AG20443 (cell line): ENCODE data around the gene CMIP.
A peak's percentile ranks its signal among the peaks of the same experiment; 100 is the strongest.

Experiments
- DNase-seq: peaks from one replicate; pipeline ENCODE4 v3.0.0; 2012; ENCODE audit warnings: low spot score, mixed read lengths

CMIP gene

DNA sequence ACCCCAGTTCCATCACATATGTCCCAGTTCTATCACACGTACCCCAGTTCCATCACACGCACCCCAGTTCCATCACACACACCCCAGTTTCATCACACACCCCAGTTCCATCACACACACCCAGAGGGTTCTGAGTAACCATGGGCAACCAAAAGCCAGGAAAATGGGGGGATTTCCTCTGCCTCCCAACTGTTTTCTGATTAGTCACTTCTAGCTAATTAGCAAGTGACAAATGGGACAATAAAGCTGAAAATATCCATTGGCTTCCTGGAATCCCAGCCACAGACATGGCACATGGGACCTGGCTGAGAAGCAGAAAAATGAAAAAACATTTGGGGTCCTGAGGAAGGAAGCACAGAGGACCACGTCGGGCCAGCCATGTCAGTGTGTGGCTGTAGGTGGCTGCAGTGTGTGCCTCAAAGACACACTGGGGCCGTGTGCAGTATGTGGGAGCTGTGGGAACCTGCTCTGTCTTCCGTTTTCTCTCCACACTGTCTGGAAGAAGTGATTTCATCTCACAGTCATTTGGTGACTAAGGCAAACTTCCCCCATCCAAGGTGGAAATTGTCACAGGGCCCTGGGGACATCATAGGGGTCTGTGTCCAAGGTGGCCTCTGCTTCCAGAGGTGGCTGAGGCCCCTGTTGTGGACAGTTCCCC lies 106.7 kb downstream of the CMIP start:
- peak; percentile 77 for DNase-seq

DNA sequence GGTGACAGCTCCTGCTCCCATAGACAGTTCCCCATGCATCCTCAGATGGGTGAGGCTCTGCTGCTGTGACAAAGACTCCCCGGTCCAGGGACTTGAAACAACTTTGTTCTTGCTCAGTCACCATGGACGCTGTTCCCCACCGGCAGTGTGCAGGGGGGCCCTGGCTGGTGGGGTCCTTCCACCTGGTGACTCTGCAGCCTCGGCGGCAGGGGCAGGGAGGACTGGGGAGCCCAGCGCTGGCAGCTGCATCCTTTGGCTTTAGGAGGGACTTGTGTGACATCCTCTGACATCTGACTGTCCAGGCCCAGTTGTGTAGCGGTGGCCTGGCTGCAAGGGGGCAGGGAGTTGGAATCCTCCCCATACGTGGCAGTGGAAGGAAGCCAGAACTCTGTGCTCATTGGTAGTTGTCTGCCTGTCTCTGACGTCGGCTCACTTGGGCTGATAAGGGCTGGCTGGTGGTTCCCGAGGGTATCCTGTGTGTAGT lies 107.3 kb downstream of the CMIP start:
- DNase-seq: peak; percentile 29

DNA sequence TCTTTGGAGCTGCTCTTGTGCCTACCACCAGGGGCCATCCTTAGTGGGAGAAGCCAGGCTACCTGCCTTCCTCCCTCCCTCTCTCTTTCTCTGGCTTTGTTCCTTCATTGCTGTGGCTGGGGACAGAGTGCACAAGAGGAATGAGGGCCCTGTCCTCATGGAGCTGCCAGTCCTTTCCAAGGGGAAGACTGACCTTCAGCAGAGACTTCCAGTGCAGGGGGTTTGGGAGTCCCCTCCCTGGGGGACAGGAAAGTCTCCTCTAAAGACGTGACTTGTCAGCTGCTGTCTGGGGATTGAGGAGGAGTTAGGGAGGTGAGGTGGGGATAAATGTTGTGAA lies 108.1 kb downstream of the CMIP start:
- DNase-seq: no peak

- DNase-seq: peak; percentile 72
Observed at GRCh38 chr16:81553080-81553813, 108.6 kb downstream of the CMIP start.

DNA sequence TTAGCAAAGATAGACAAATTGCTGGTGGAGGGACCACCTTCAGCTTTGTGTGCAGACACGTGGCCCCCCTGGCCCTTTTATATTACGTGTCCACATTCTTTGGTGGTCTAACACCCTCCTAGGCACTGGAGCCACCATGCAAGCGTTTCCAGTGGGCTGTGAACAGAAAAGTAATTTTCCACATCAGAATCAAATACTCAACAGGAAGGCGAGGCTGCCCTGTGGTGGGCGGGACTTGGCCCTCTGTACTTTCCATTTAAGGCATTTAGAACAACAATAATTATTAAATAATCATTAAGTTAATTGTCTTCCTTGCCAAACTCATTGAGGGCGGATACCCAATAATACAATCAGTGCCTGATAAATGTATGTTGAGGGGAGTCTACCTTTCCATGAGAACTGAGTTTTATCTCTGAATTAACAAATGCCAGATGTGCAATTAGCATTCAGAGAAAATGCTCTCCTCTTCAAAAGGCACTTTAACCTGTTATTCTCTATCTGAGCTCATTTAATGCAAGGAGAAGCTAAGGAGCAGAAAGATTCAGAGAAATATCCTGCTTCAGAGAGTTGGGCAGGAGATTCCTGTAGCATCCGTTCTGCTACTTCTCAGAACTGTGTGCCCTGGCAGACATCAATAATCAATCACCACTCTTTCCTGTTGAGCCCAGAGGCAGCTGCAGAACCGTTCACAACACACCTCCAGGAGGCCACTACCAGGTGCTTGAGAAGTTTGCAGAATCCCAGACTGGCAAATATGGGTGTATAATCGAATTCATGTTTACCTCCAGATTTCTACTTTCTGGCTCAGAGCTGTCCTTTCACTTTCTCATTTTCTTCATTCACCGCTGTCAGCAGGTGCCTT lies 109.4 kb downstream of the CMIP start:
- DNase-seq: no peak

- no peak for DNase-seq
Observed at GRCh38 chr16:81554979-81555378, 110.4 kb downstream of the CMIP start.

DNA sequence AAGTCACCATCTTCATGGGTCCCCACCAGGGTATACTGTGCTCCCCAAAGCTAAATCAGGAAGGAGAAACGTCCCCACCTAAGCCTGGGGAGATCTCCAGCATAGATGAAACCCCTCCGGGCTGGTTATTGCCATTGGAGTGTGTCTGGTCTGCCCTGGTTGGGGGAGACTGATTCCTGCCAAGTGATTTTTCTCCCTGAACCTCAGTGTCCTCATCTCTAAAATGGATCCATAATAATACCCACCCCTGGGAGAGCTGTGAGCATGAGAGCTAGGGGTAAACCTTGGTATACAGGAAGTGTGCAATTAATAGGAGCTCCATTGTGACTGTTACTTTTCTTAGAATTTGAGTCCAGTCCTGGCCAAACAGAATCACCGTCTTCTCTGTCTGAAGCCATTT lies 111.1 kb downstream of the CMIP start:
- no peak for DNase-seq

DNA sequence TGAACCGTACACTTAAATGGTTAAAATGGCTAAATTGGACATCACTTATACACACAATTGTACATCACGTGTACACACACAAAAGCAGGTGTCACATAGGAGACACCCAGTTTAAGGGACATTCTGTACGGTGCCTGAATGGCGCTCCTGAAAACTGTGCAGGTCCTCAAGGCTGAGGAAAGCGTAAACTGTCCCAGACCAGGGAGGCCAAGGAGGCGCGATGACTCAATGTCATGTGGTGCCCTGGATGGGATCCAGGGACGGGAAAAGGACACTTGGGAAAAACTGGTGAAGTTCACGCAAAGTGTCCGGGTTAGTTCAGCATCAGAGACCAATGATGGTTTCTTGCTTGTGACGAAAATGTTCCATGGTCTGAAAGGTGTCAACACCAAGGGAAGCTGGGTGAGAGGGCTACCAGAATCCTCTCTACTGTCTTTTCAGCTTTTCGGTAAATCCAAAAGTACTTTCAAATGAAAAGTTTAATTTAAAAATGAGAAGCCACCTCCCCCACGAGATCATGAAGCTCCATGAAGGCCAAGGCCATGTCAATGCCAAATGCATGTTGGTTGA lies 112.2 kb downstream of the CMIP start:
- peak; percentile 72 for DNase-seq

DNA sequence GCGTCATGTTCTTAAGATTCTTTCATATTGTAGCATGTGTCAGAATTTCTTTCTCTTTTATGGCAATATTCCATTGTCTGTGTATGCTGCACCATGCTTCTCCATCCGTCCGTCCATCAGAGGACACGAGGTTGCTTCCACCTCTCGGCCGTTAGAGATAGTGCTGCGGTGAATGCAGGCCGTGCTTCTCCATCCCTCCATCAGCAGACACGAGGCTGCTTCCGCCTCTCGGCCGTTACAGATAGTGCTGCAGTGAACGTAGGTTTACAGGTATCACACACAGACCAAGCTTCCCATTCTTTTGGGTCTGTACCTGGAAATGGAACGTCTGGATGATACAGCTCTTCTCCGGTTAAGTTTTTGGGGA lies 113.5 kb downstream of the CMIP start:
- DNase-seq: no peak

GRCh38 chr16:81558444-81559175 lies 114.0 kb downstream of the CMIP start:
- DNase-seq: no peak

DNA sequence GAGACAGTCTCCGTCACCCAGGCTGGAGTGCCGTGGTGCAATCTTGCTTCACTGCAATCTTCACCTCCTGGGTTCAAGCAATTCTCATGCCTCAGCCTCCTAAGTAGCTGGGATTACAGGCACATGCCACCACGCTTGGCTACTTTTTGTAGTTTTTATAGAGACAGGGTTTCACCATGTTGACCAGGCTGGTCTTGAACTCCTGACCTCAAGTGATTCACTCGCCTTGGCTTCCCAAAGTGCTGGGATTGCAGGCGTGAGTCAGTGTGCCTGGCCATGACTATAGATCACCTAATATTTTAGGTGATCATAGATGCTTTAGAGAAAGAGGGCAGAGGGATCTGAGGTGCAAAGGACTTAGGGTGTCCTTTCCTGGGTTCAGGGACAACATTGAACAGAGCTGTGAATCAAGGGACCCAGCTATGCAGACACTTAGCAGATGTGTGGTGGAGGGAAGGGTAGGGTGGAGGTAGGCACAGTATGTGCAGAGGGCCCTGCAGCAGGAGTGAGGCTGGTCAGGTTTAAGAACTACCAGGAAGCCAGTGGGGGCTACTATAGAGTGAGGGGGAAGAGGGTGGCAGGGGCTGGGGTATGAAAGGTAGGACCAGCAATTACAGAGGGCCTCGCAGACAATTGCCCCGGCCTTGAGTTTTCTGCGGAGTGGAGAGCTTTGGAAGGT lies 116.5 kb downstream of the CMIP start:
- no peak for DNase-seq

DNA sequence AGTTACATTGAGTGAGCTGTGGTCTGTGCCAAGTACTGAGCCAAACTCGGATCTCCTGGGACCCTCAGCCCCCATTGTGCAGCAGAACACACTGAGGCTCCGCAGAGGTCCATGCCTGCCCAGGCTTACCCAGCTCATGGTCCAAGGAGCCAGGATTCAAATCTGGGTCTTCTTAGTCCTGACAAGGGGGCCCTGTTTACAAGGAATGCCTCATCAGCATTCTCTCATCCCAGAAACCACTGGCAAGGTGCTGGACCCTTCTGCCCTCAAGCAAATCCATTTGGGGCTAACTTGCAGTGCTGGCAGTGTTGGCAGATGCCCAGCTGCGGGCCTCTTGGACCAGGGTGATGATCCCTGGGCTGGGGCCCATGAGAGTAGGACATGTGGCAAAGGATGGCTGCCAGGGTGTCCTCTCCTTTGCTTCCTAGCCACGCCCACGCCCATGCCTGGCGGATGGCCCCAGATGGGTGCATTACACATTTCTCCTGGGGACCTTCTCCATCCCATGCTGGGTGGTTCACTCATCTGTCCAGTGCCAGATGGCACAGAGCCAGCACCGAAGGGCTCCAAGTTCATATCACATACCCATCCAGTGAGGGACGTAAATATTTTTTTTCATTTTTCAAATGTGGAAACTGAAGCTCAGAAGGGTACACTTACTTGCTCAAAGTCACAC lies 117.7 kb downstream of the CMIP start:
- no peak for DNase-seq

GRCh38 chr16:81562926-81563325 lies 118.3 kb downstream of the CMIP start:
- DNase-seq: no peak

DNA sequence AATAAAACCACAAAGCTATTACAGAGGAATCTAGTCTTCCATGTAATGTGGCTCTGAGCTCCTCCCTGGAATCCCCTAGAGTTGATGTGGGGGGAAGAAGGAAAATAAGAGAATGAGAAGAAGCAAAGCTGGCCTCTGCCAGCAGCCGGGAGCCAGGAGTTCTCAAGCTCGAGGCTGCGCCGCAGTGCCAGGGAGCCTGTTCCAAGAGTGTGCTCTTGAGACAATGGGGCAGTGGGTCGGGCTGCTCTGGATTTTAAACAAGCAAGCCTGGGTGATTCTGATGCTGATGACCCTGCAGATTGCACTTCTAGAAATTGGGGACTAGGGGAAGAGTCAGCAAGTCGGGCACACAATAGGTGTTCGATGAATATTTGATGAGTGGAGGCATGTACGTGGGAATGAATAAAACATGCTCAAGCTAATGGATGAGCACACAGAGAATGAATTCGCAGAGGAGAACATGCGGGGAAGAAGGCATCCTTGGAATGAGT lies 119.9 kb downstream of the CMIP start:
- DNase-seq: peak; percentile 43

DNA sequence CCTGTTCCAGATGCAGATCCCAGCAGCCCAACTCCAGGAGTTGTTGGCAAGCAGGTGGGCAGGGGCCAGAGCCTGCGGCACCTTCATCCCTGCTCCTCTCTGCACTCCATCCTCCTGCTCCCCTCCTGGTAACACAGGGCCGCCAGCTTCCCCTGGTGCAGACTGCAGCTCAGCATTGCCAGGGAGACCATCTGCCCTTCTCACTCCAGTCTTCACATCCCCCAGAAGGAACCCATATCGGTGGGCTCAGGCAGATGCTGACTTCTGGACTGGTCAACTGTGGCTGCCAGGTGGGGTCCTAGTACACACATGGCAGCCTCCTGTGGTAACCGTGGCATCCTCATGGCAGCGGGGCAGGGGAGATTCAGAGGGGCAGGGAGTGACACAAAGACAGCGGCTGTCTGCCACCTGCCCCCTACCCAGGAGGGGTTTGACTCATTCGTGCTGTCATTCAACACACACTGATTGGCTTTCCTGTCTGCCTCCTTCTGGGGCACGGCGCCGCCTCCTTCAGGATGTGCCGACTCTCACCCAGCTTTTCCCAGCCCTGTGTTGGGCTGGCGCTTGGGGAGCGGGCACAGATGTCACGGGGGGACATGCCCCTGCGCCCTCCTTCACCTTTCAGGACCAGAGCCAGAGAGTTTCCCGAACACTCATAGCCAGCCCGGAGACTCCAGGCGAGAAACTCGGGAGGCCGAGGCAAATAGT lies 120.9 kb downstream of the CMIP start:
- no peak for DNase-seq

GRCh38 chr16:81566086-81567007 lies 121.7 kb downstream of the CMIP start:
- no peak for DNase-seq

DNA sequence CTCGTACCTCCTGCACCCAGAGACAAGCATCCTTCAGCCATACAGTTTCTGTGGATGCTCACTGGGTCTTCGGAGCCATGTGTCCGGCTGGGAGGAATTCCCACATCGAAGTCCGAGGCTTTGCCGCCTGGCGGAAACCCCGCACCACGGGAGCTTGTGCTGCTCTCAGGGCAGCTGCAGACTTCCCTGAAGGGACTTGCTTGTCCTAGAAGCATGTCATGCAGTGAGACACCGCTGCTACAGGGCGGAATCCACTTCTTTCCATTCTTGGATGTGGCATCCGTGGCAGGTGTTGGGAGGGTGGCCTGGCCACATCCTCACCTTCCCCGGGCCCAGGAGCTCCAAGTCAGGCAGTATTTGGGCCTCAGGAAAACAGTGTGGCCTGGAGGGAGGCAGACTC lies 122.5 kb downstream of the CMIP start:
- no peak for DNase-seq

- peak; percentile 85 for DNase-seq
Observed at GRCh38 chr16:81567987-81568748, 123.6 kb downstream of the CMIP start.
